H1 (cell line): ENCODE data around the gene ELP6. TPM values are rescaled to one million over a fixed set of nuclear protein-coding genes. Genes with fewer than 3 reads are reported as not detected.
"Not testable (repeated sequence)": the region's sequence is repeated elsewhere in the genome, so short reads cannot be mapped to it uniquely, and the experiment has no call there.

Experiments used
- CTCF ChIA-PET: fragments of 300-600 bp; sonication (Branson Sonifier 250); formaldehyde crosslinking; loops from one replicate; lab custom pipeline; 2021; ENCODE audit not compliant: partially characterized antibody; lab: Charles Lee
- POLR2A ChIA-PET: fragments of 300-600 bp; sonication (Branson Sonifier 250); formaldehyde crosslinking; loops from one replicate; lab custom pipeline; 2021; ENCODE audit warnings: inconsistent platforms; ENCODE audit not compliant: partially characterized antibody; lab: Charles Lee
- DNase-seq, 2 experiments: peaks; one replicate each; pipeline versions ENCODE4 v3.0.0 to v3.0.0-alpha.2; 2010 to 2022; ENCODE audit warnings: low spot score in 2 of 2, low read depth in 1 of 2, mixed read lengths in 1 of 2
- FAIRE-seq: peaks from 2 replicates; lab custom pipeline; 2011; peaks lifted over from hg19 to GRCh38; lab: Jason Lieb, UNC
- H2AFZ ChIP-seq: 2 replicates; pipeline ENCODE4 v1.8.1; 2012; ENCODE audit warnings: low read length, inconsistent platforms
- H2AK5ac ChIP-seq: 2 replicates; pipeline ENCODE4 v1.6.1; 2013; ENCODE audit warnings: low read depth, low read length
- H2BK120ac ChIP-seq: replicated peaks from 2 replicates; pipeline ENCODE3; 2013; ENCODE audit warnings: low read depth, low read length, inconsistent platforms
- H2BK12ac ChIP-seq: 2 replicates; pipeline ENCODE4 v1.6.1; 2013; ENCODE audit warnings: low read depth, low read length
- H2BK15ac ChIP-seq: 2 replicates; pipeline ENCODE4 v1.6.1; 2013; ENCODE audit warnings: low read length
- H2BK20ac ChIP-seq: 2 replicates; pipeline ENCODE4 v1.6.1; 2013; ENCODE audit warnings: low read length
- H2BK5ac ChIP-seq: 2 replicates; pipeline ENCODE4 v1.6.1; 2013; ENCODE audit warnings: low read depth, low read length
- H3K14ac ChIP-seq: 2 replicates; pipeline ENCODE4 v1.6.1; 2013; ENCODE audit warnings: inconsistent platforms; ENCODE audit not compliant: insufficient read length
- H3K18ac ChIP-seq: 2 replicates; pipeline ENCODE4 v1.6.1; 2013; ENCODE audit warnings: low read length; ENCODE audit errors: extremely low read depth
- H3K23ac ChIP-seq: 2 replicates; pipeline ENCODE4 v1.6.1; 2013; ENCODE audit warnings: inconsistent platforms; ENCODE audit not compliant: insufficient read length
- H3K23me2 ChIP-seq: 2 replicates; pipeline ENCODE4 v1.6.1; 2013; ENCODE audit warnings: low read depth, low read length
- H3K27ac ChIP-seq: 2 replicates; pipeline ENCODE4 v1.6.1; 2011; ENCODE audit warnings: low read depth, low read length, inconsistent platforms
- H3K27me3 ChIP-seq, 4 experiments: replicated peaks in 1 of 4; 1 replicate in 1 of 4; 2 replicates in 3 of 4; pipeline versions ENCODE4 v1.6.1 to v1.8.1; 2011 to 2013; ENCODE audit warnings: low read length in 3 of 4, mild to moderate bottlenecking in 3 of 4, inconsistent platforms in 2 of 4, mixed read lengths in 2 of 4, moderate library complexity in 1 of 4; ENCODE audit not compliant: control insufficient read depth in 3 of 4, insufficient read depth in 3 of 4; ENCODE audit errors: extremely low read depth in 1 of 4
- H3K36me3 ChIP-seq, 4 experiments: 2 replicates each; pipeline versions ENCODE4 v1.6.1 to v1.8.1; 2011 to 2013; ENCODE audit warnings: mild to moderate bottlenecking in 4 of 4, low read length in 3 of 4, moderate library complexity in 2 of 4, control low read depth in 1 of 4, inconsistent platforms in 1 of 4; ENCODE audit not compliant: insufficient read depth in 4 of 4, control insufficient read depth in 2 of 4
- H3K4ac ChIP-seq: replicated peaks from 2 replicates; pipeline ENCODE3; 2013; ENCODE audit warnings: low read length, low read depth, mixed read lengths, inconsistent platforms; ENCODE audit not compliant: insufficient read length
- H3K4me1 ChIP-seq, 4 experiments: replicated peaks in 1 of 4; 1 replicate in 1 of 4; 2 replicates in 3 of 4; pipeline versions ENCODE4 v1.6.1 to v1.8.1; 2011 to 2013; ENCODE audit warnings: low read length in 3 of 4, inconsistent platforms in 2 of 4, mixed read lengths in 1 of 4; ENCODE audit not compliant: insufficient read depth in 4 of 4, control insufficient read depth in 3 of 4
- H3K4me2 ChIP-seq, 2 experiments: 2 replicates each; pipeline versions ENCODE4 v1.6.1 to v1.8.1; 2011 to 2013; ENCODE audit warnings: low read depth in 2 of 2, low read length in 2 of 2, control low read depth in 1 of 2, inconsistent platforms in 1 of 2, mild to moderate bottlenecking in 1 of 2; ENCODE audit not compliant: insufficient read depth in 1 of 2
- H3K4me3 ChIP-seq, 4 experiments: fragments of 200-600, 300-600 bp in 1 of 4; sonication (generic), shearing (Covaris generic), sonication (Bioruptor Twin) in 1 of 4; 2 replicates each; pipeline versions ENCODE4 v1.5.1 to v1.8.1; 2011 to 2016; ENCODE audit warnings: low read length in 4 of 4, low read depth in 3 of 4, control low read depth in 2 of 4, inconsistent platforms in 2 of 4, mild to moderate bottlenecking in 2 of 4, mixed read lengths in 1 of 4, moderate library complexity in 1 of 4; ENCODE audit not compliant: insufficient read depth in 2 of 4; ENCODE audit errors: extremely low read depth in 1 of 4
- H3K56ac ChIP-seq: replicated peaks from 2 replicates; pipeline ENCODE3; 2013; ENCODE audit warnings: low read depth, mild to moderate bottlenecking, mixed read lengths, low read length, inconsistent platforms; ENCODE audit not compliant: insufficient read length
- H3K79me1 ChIP-seq: 2 replicates; pipeline ENCODE4 v1.6.1; 2013; ENCODE audit warnings: low read depth, low read length, control low read depth
- H3K79me2 ChIP-seq, 2 experiments: 2 replicates each; pipeline versions ENCODE4 v1.6.1 to v1.8.1; 2012 to 2013; ENCODE audit warnings: low read length in 2 of 2, mild to moderate bottlenecking in 2 of 2, inconsistent platforms in 1 of 2; ENCODE audit not compliant: insufficient read depth in 2 of 2, control insufficient read depth in 1 of 2
- H3K9ac ChIP-seq, 4 experiments: replicated peaks in 1 of 4; 1 replicate in 1 of 4; 2 replicates in 3 of 4; pipeline versions ENCODE4 v1.6.1 to v1.8.1; 2011 to 2013; ENCODE audit warnings: low read depth in 3 of 4, low read length in 3 of 4, control low read depth in 2 of 4, mild to moderate bottlenecking in 2 of 4, moderate library complexity in 2 of 4, inconsistent platforms in 1 of 4; ENCODE audit errors: extremely low read depth in 1 of 4
- H3K9me3 ChIP-seq, 2 experiments: 2 replicates each; pipeline versions ENCODE4 v1.6.1 to v1.8.1; 2012 to 2013; ENCODE audit warnings: mild to moderate bottlenecking in 2 of 2, moderate library complexity in 2 of 2, control low read depth in 1 of 2, inconsistent platforms in 1 of 2, low read depth in 1 of 2, low read length in 1 of 2, mixed read lengths in 1 of 2; ENCODE audit not compliant: insufficient read depth in 2 of 2
- H4K20me1 ChIP-seq, 2 experiments: replicated peaks in 1 of 2; 2 replicates each; pipeline versions ENCODE3 to v1.8.1; 2011 to 2013; ENCODE audit warnings: inconsistent platforms in 2 of 2, low read length in 2 of 2, mild to moderate bottlenecking in 1 of 2; ENCODE audit not compliant: insufficient read depth in 2 of 2, control insufficient read depth in 1 of 2
- H4K5ac ChIP-seq: 2 replicates; pipeline ENCODE4 v1.6.1; 2013; ENCODE audit warnings: low read length, low read depth, mixed read lengths, inconsistent platforms; ENCODE audit not compliant: insufficient read length
- H4K8ac ChIP-seq: 2 replicates; pipeline ENCODE4 v1.8.0; 2013; ENCODE audit warnings: mild to moderate bottlenecking, moderate library complexity, low read length, inconsistent platforms; ENCODE audit not compliant: insufficient read depth; ENCODE audit errors: extremely low read depth
- H4K91ac ChIP-seq: replicated peaks from 2 replicates; pipeline ENCODE3; 2013; ENCODE audit warnings: low read length, mixed read lengths, inconsistent platforms; ENCODE audit not compliant: insufficient read length
- BACH1 ChIP-seq: IDR thresholded peaks from 2 replicates; pipeline ENCODE4 v1.6.1; 2012; ENCODE audit warnings: low read length, improper control_type of control experiment
- POU5F1 ChIP-seq: IDR thresholded peaks from 2 replicates; pipeline ENCODE4 v1.6.1; 2011; ENCODE audit warnings: low read depth, mild to moderate bottlenecking, low read length, moderate library complexity
- RFX5 ChIP-seq: IDR thresholded peaks from 2 replicates; pipeline ENCODE4 v1.6.1; 2011; ENCODE audit warnings: low read depth, low read length, improper control_type of control experiment, borderline replicate concordance
- RNF2 ChIP-seq: fragments of 200-900, 300-1000 bp; sonication (generic); IDR thresholded peaks from 2 replicates; pipeline ENCODE4 v1.7.1; 2016; ENCODE audit warnings: borderline replicate concordance, low read depth, mild to moderate bottlenecking, antibody characterized with exemption, low read length; ENCODE audit not compliant: poor library complexity, severe bottlenecking; ENCODE audit errors: missing control alignments
- SIRT6 ChIP-seq: IDR thresholded peaks from one replicate; pipeline ENCODE4 v1.7.1; 2012; ENCODE audit warnings: low read length, inconsistent platforms
- WGBS, 2 experiments: shearing (Covaris generic) in 1 of 2; methylation state at CpG; one replicate each; pipeline versions ENCODE4 v1.1.6 to v1.1.7; 2013 to 2015; ENCODE audit warnings: low lambda C conversion rate in 2 of 2, mixed read lengths in 2 of 2, inconsistent platforms in 1 of 2, low coverage in 1 of 2, missing lambda C conversion rate in 1 of 2; ENCODE audit not compliant: insufficient replicate concordance in 2 of 2, insufficient coverage in 1 of 2, insufficient read length in 1 of 2; ENCODE audit errors: extremely low coverage in 1 of 2, missing lambda C conversion rate in 1 of 2; 5-methylcytosine and 5-hydroxymethylcytosine counted together
- polyA plus RNA-seq, 7 experiments: library from polyadenylated mRNA; depleted of rRNA in 3 of 7; stranded (reverse) in 5 of 7; unstranded in 2 of 7; fragments of >200 nt in 5 of 7; fragments of 200-250 nt in 2 of 7; gene quantifications; 1 replicate in 5 of 7; 2 replicates in 1 of 7; 4 replicates in 1 of 7; pipeline versions ENCODE4 v1.2.1 to v1.2.3, GENCODE V29; 2011 to 2013; ENCODE audit warnings: missing spikeins in 2 of 7, mixed read lengths in 2 of 7
- total RNA-seq: library from RNA; stranded (reverse); fragmentation: NEBNext Ultra II Directional; extraction: Animal tissue kit (Norgen Biotek cat#: 25700); gene quantifications from 2 replicates; pipeline ENCODE4 v1.2.1, GENCODE V29; 2021
- TF ChIP-seq, protein P1 (sequence below), 3 experiments: IDR thresholded peaks; 1 replicate in 2 of 3; 2 replicates in 1 of 3; pipeline versions ENCODE4 v1.5.1 to v1.6.1; 2011; ENCODE audit warnings: low read length in 3 of 3, mild to moderate bottlenecking in 3 of 3, inconsistent platforms in 2 of 3, low read depth in 1 of 3, moderate library complexity in 1 of 3; ENCODE audit not compliant: insufficient read depth in 1 of 3; ENCODE audit errors: control extremely low read depth in 1 of 3

The ELP6 gene
- total and polyA plus RNA-seq, 2 of the 8 experiments (the other 6 are each of a cell fraction or from before 2014, with no cell fraction given) = 51.1 to 78.7 TPM

DNA sequence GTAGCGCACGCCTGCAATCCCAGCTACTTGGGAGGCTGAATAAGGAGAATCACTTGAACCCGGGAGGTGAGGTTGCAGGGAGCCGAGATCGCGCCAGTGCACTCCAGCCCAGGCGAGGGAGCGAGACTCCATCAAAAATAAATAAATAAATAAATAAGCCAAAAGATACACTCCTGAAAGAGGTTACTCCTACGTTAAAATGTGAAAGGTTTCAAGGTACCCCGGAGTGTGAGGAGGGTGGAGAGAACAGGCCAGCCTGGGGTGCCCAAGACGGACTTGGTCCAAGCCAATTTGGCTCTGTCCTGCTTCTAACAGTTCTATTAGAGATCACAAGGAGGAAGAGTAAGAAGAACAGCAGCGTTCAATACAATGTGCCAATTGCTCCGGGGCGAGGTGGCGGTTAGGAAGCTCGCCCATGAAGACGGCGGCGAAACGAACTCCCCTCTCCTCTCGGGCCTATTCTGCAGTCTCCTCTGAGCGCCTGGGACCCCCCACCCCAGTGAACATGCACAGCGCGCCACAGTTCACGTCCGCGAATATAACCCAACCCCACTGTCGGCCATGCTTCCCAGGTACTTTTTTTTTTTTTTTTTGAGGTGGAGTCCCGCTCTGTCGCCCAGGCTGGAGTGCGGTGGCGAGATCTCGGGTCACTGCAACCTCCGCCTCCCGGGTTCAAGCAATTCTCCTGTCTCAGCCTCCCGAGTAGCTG lies 942 bp downstream of the ELP6 start (continued):
- TF ChIP-seq, protein P1, sequence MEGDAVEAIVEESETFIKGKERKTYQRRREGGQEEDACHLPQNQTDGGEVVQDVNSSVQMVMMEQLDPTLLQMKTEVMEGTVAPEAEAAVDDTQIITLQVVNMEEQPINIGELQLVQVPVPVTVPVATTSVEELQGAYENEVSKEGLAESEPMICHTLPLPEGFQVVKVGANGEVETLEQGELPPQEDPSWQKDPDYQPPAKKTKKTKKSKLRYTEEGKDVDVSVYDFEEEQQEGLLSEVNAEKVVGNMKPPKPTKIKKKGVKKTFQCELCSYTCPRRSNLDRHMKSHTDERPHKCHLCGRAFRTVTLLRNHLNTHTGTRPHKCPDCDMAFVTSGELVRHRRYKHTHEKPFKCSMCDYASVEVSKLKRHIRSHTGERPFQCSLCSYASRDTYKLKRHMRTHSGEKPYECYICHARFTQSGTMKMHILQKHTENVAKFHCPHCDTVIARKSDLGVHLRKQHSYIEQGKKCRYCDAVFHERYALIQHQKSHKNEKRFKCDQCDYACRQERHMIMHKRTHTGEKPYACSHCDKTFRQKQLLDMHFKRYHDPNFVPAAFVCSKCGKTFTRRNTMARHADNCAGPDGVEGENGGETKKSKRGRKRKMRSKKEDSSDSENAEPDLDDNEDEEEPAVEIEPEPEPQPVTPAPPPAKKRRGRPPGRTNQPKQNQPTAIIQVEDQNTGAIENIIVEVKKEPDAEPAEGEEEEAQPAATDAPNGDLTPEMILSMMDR (IDR thresholded peaks at IDR 0.05; ENCODE audit: control extremely low read depth in 1 of 3, insufficient read depth in 1 of 3, low read depth in 1 of 3, low read length in 3 of 3) = no peak
- no peak for TF ChIP-seq RFX5
- no peak for TF ChIP-seq BACH1
- no peak for TF ChIP-seq SIRT6
- no peak for TF ChIP-seq RNF2
- no peak for TF ChIP-seq POU5F1
- TF ChIP-seq, all 59 proteins: peak for 2

DNA sequence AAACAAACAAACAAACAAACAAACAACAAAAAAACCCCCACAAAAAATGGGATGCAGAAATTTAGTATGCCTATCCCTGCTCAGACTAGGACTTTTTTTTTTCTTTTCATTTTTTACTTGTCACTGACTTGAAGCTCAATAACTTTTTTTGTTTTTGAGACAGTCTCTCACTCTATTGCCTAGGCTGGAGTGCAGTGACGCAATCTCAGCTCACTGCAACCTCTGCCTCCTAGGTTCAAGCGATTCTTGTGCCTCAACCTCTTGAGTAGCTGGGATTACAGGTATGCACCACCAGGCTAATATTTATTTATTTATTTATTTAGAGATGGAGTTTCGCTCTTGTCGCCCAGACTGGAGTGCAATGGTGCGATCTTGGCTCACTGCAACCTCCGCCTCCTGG lies 8.2 kb downstream of the ELP6 start:
- H3K27ac ChIP-seq, H3K23ac ChIP-seq, H3K4me1 ChIP-seq, H3K4me2 ChIP-seq, H2BK20ac ChIP-seq, H3K9me3 ChIP-seq, H2BK120ac ChIP-seq, DNase-seq, H3K79me2 ChIP-seq, H4K91ac ChIP-seq, H3K14ac ChIP-seq, H3K4me3 ChIP-seq, H3K4ac ChIP-seq, H2BK15ac ChIP-seq, H4K5ac ChIP-seq, H2BK5ac ChIP-seq, H3K27me3 ChIP-seq, H3K18ac ChIP-seq, H3K23me2 ChIP-seq, H2BK12ac ChIP-seq, H4K20me1 ChIP-seq, H4K8ac ChIP-seq, H3K9ac ChIP-seq, H3K56ac ChIP-seq, H2AFZ ChIP-seq, H3K79me1 ChIP-seq, H2AK5ac ChIP-seq, FAIRE-seq: not testable (repeated sequence)
- WGBS, 2 experiments = 97% methylated on average over 6 of the region's 6 CpGs; no CpG with 5 or more reads in 1 of the 2 experiments
- CTCF ChIA-PET = interaction anchor here (1.3 kb wide), 1 partner anchor 16 kb away, joined by 7 read pairs; no protein-coding TSS in a partner anchor
- peaks cover 15 to 65% (median 40%) of the 10 kb centered on the region in 4 experiments for H3K36me3 ChIP-seq
- POLR2A ChIA-PET = interaction anchor here (0.8 to 1.0 kb wide), 2 partner anchors 15 to 276 kb away, joined by 3 to 5 read pairs; no protein-coding TSS in a partner anchor
